Prostate gland (tissue), 2 donors: ENCODE data around the gene MMP15. TPM values are rescaled to one million over a fixed set of nuclear protein-coding genes. Genes with fewer than 3 reads are reported as not detected.
"Not testable (repeated sequence)": the region's sequence is repeated elsewhere in the genome, so short reads cannot be mapped to it uniquely, and the experiment has no call there.

Experiments
- DNase-seq: peaks from one replicate; pipeline ENCODE4 v3.0.0-alpha.2; 2019; ENCODE audit warnings: low spot score
- H3K27ac ChIP-seq, 2 donors: fragments of 200-600 bp; sonication (generic); 2 replicates each; pipeline ENCODE4 v1.5.1; 2017 to 2019
- H3K27me3 ChIP-seq: fragments of 200-600 bp; sonication (generic); replicated peaks from 2 replicates; pipeline ENCODE4 v1.5.1; 2019; ENCODE audit not compliant: insufficient read depth
- H3K36me3 ChIP-seq, 2 donors: fragments of 200-600 bp; sonication (generic); 1 replicate in 1 of 2; 2 replicates in 1 of 2; pipeline versions ENCODE4 v1.5.1 to v1.8.1; 2017 to 2019
- H3K4me1 ChIP-seq: fragments of 200-600 bp; sonication (generic); replicated peaks from 2 replicates; pipeline ENCODE4 v1.5.1; 2019
- H3K4me3 ChIP-seq, 2 donors: fragments of 200-600 bp; sonication (generic); 2 replicates each; pipeline ENCODE4 v1.5.1; 2017 to 2019
- H3K9me3 ChIP-seq: fragments of 200-600 bp; sonication (generic); 2 replicates; pipeline ENCODE4 v1.5.1; 2017
- CTCF ChIP-seq, 4 experiments: fragments of 200-600 bp in 2 of 4; fragments of 450-650 bp in 2 of 4; sonication (generic) in 2 of 4; IDR thresholded peaks; 1 replicate in 3 of 4; 2 replicates in 1 of 4; pipeline ENCODE4 v1.5.1; 2016 to 2019; ENCODE audit warnings: antibody characterized with exemption in 4 of 4, mild to moderate bottlenecking in 2 of 4, moderate library complexity in 2 of 4
- POLR2A ChIP-seq: fragments of 450-650 bp; IDR thresholded peaks from one replicate; pipeline ENCODE4 v1.6.1; 2016; ENCODE audit warnings: antibody characterized with exemption, mild to moderate bottlenecking
- POLR2AphosphoS5 ChIP-seq: sonication (generic); formaldehyde crosslinking; IDR thresholded peaks from one replicate; pipeline ENCODE4 v1.6.1; 2017; ENCODE audit warnings: antibody characterized with exemption
- WGBS: methylation state at CpG from one replicate; pipeline ENCODE4 v1.1.5; 2018; 5-methylcytosine and 5-hydroxymethylcytosine counted together
- intact Hi-C: fragments of 100-400 bp; cut with DNase I; formaldehyde crosslinking; loops from one replicate; pipeline ENCODE4 v1.14.2; 2022
- small RNA-seq, 2 donors: library from RNA; depleted of rRNA; stranded (forward); fragments of <200 nt; gene quantifications; one replicate each; pipeline ENCODE3, GENCODE V24; 2016
- total RNA-seq, 2 donors: library from RNA; depleted of rRNA; stranded (reverse); fragments of >200 nt; gene quantifications; one replicate each; pipeline ENCODE4 v1.1.0, GENCODE V29; 2016

Gene MMP15
- total RNA-seq, 2 donors from 2014 or later: 8.0 to 232 TPM

- no peaks in the 10 kb centered on the region for H3K9me3 ChIP-seq
- WGBS: 80% methylated on average over 5 of the region's 5 CpGs
- TF ChIP-seq POLR2AphosphoS5: no peak
- no peak for TF ChIP-seq POLR2A
- TF ChIP-seq CTCF (IDR thresholded peaks at IDR 0.05): no peak
- H3K4me1 ChIP-seq: no peaks in the 10 kb centered on the region
- H3K36me3 ChIP-seq: no peaks in the 10 kb centered on the region
- intact Hi-C loops: no loop called here
- no peak overlapping the region for H3K27ac ChIP-seq
- no peak overlapping the region for H3K4me3 ChIP-seq
- DNase-seq: no peak
- H3K27me3 ChIP-seq: no peaks in the 10 kb centered on the region
Observed at GRCh38 chr16:58094026-58094425, 68.5 kb downstream of the MMP15 start.

- DNase-seq: no peak
- Histone ChIP-seq H3K27ac (no peak overlapping the region), H3K4me1 (no peaks in the 10 kb centered on the region), H3K9me3 (no peaks in the 10 kb centered on the region), H3K27me3 (no peaks in the 10 kb centered on the region), H3K4me3 (no peak overlapping the region), H3K36me3 (no peaks in the 10 kb centered on the region)
- intact Hi-C loops: no loop called here
- TF ChIP-seq POLR2A (no peak), CTCF (IDR thresholded peaks at IDR 0.05) (no peak), POLR2AphosphoS5 (no peak)
- WGBS: 87% methylated on average over 15 of the region's 15 CpGs
Observed at GRCh38 chr16:58094791-58095574, 69.4 kb downstream of the MMP15 start.

GRCh38 chr16:58095575-58095960 lies 70.0 kb downstream of the MMP15 start:
- H3K36me3 ChIP-seq, H3K27ac ChIP-seq, H3K4me3 ChIP-seq, H3K9me3 ChIP-seq, DNase-seq, intact Hi-C loops, H3K27me3 ChIP-seq, H3K4me1 ChIP-seq: not testable (repeated sequence)
- 77% methylated on average over 6 of the region's 6 CpGs for WGBS

GRCh38 chr16:58096249-58096648 lies 70.7 kb downstream of the MMP15 start:
- intact Hi-C loops: no loop called here
- WGBS: 61% methylated on average over 2 of the region's 2 CpGs

More at GRCh38 chr16:58096249-58096648, 70.7 kb downstream of the MMP15 start:
- Histone ChIP-seq H3K9me3 (no peaks in the 10 kb centered on the region), H3K27ac (no peak overlapping the region), H3K4me3 (no peak overlapping the region), H3K36me3 (no peaks in the 10 kb centered on the region), H3K27me3 (no peaks in the 10 kb centered on the region), H3K4me1 (no peaks in the 10 kb centered on the region)
- TF ChIP-seq POLR2A (no peak), CTCF (IDR thresholded peaks at IDR 0.05) (no peak), POLR2AphosphoS5 (no peak)
- DNase-seq: no peak

Small RNA genes lying within 50 kb of the gene (small RNA-seq; reads per million reads assigned to genes)
- gene RF00019: 0 reads per million in 2 donors

Other genes with a start within 250 kb of the MMP15 start
- gene KIFC3, start 223.3 kb upstream of the MMP15 start, total RNA-seq: 10 to 100 TPM; 16.3 to 79.5 TPM
- under 1 TPM in 1 of 2 donors, not detected in 1; 0.34 TPM for gene CNGB1, start 54.6 kb upstream of the MMP15 start, total RNA-seq
- 10 to 100 TPM in 1 of 2 donors, 1 to 10 TPM in 1; 7.6 to 12.9 TPM for gene ZNF319, start 25.1 kb upstream of the MMP15 start, total RNA-seq
- 10 to 100 TPM; 22.6 to 74.1 TPM for gene USB1, start 24.3 kb upstream of the MMP15 start, total RNA-seq
- 10 to 100 TPM; 27.2 to 77.7 TPM for gene CFAP20, start 103.6 kb downstream of the MMP15 start, total RNA-seq
- gene CSNK2A2, start 172.4 kb downstream of the MMP15 start, total RNA-seq: 10 to 100 TPM; 27.8 to 65.0 TPM